ENCODE measurements around the gene ZNF219.

- TF ChIP-seq, protein P1, sequence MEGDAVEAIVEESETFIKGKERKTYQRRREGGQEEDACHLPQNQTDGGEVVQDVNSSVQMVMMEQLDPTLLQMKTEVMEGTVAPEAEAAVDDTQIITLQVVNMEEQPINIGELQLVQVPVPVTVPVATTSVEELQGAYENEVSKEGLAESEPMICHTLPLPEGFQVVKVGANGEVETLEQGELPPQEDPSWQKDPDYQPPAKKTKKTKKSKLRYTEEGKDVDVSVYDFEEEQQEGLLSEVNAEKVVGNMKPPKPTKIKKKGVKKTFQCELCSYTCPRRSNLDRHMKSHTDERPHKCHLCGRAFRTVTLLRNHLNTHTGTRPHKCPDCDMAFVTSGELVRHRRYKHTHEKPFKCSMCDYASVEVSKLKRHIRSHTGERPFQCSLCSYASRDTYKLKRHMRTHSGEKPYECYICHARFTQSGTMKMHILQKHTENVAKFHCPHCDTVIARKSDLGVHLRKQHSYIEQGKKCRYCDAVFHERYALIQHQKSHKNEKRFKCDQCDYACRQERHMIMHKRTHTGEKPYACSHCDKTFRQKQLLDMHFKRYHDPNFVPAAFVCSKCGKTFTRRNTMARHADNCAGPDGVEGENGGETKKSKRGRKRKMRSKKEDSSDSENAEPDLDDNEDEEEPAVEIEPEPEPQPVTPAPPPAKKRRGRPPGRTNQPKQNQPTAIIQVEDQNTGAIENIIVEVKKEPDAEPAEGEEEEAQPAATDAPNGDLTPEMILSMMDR (IDR thresholded peaks at IDR 0.05): no peak
- TF ChIP-seq ZNF121 (CRISPR knock-in tag; IDR thresholded peaks at IDR 0.05): no peak
- TF ChIP-seq GRHL2 (CRISPR knock-in tag; IDR thresholded peaks at IDR 0.05; ENCODE audit: insufficient replicate concordance, severe bottlenecking): no peak
- TF ChIP-seq, protein P2, sequence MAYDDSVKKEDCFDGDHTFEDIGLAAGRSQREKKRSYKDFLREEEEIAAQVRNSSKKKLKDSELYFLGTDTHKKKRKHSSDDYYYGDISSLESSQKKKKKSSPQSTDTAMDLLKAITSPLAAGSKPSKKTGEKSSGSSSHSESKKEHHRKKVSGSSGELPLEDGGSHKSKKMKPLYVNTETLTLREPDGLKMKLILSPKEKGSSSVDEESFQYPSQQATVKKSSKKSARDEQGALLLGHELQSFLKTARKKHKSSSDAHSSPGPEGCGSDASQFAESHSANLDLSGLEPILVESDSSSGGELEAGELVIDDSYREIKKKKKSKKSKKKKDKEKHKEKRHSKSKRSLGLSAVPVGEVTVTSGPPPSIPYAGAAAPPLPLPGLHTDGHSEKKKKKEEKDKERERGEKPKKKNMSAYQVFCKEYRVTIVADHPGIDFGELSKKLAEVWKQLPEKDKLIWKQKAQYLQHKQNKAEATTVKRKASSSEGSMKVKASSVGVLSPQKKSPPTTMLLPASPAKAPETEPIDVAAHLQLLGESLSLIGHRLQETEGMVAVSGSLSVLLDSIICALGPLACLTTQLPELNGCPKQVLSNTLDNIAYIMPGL (CRISPR knock-in tag; IDR thresholded peaks at IDR 0.05): no peak
- no peak for TF ChIP-seq MXD4 (CRISPR knock-in tag; IDR thresholded peaks at IDR 0.05; ENCODE audit: borderline replicate concordance)
- no peak for TF ChIP-seq ATF2 (CRISPR knock-in tag; IDR thresholded peaks at IDR 0.05; ENCODE audit: borderline replicate concordance, low read depth)
- no peak for TF ChIP-seq ZNF423 (CRISPR knock-in tag; IDR thresholded peaks at IDR 0.05)
- no peak for TF ChIP-seq SOX15 (CRISPR knock-in tag; IDR thresholded peaks at IDR 0.05)
- no peak for TF ChIP-seq ZNF317 (CRISPR knock-in tag; IDR thresholded peaks at IDR 0.05; ENCODE audit: borderline replicate concordance, low read depth)
- TF ChIP-seq FOXP4 (CRISPR knock-in tag; IDR thresholded peaks at IDR 0.05): no peak
- TF ChIP-seq JUN (CRISPR knock-in tag; IDR thresholded peaks at IDR 0.05): no peak
Measured at GRCh38 chr14:21118933-21119332, 20.5 kb upstream of the ZNF219 start.

Measured in WTC11 (cell line).